Pancreas (tissue), 10 donors: ENCODE results near the gene TSPAN32. TPM values are rescaled to one million over a fixed set of nuclear protein-coding genes. Genes with fewer than 3 reads are reported as not detected.
A peak's percentile ranks its signal among the peaks of the same experiment; 100 is the strongest.

Experiments
- ATAC-seq, 4 donors: fragments of 200-7000 bp; cut with Tn5 transposase; one replicate each; pipeline versions ENCODE4 v1.8.0 to v1.9.1; 2020; ENCODE audit warnings: mild to moderate bottlenecking in 4 of 4, moderate library complexity in 4 of 4
- DNase-seq, 6 donors: peaks; one replicate each; pipeline ENCODE4 v3.0.0-alpha.2; 2020
- FAIRE-seq: peaks from 2 replicates; lab custom pipeline; 2012; peaks lifted over from hg19 to GRCh38; lab: Jason Lieb, UNC
- H3K27ac ChIP-seq, 4 donors: fragments of 200-600 bp; sonication (generic); 1 replicate in 3 of 4; 2 replicates in 1 of 4; pipeline versions ENCODE4 v1.5.0 to v1.8.0; 2020
- H3K27me3 ChIP-seq, 4 donors: fragments of 200-600 bp; one replicate each; pipeline ENCODE4 v1.8.0; 2021
- H3K36me3 ChIP-seq, 3 donors: fragments of 200-600 bp; sonication (generic) in 1 of 3; one replicate each; pipeline versions ENCODE4 v1.5.0 to v1.8.0; 2020 to 2021
- H3K4me1 ChIP-seq, 3 donors: fragments of 200-600 bp; one replicate each; pipeline ENCODE4 v1.8.0; 2021
- H3K4me3 ChIP-seq, 4 donors: fragments of 200-600 bp; sonication (generic) in 2 of 4; one replicate each; pipeline versions ENCODE4 v1.5.0 to v1.8.0; 2020 to 2021
- H3K9me3 ChIP-seq, 4 donors: fragments of 200-600 bp; one replicate each; pipeline ENCODE4 v1.8.0; 2021
- CTCF ChIP-seq, 4 donors: fragments of 200-600 bp; sonication (generic) in 3 of 4; IDR thresholded peaks; one replicate each; pipeline versions ENCODE4 v1.5.0 to v1.8.0; 2021; ENCODE audit warnings: antibody characterized with exemption in 4 of 4
- WGBS, 2 donors: extraction: QIAGEN DNeasy Blood & Tissue Kit; methylation state at CpG; one replicate each; pipeline ENCODE4 v1.1.7; 2013; 5-methylcytosine and 5-hydroxymethylcytosine counted together
- intact Hi-C, 3 donors: fragments of 100-400 bp; cut with DNase I; formaldehyde crosslinking; loops; one replicate each; pipeline versions ENCODE4 v1.11.1 to v1.14.2; 2022
- polyA plus RNA-seq, 2 donors: library from polyadenylated mRNA; stranded (reverse); fragments of 200-250 nt; gene quantifications; one replicate each; pipeline ENCODE4 v1.2.3, GENCODE V29; 2013
- total RNA-seq, 6 donors: library from RNA; stranded (reverse); fragmentation: NEBNext Ultra II Directional in 4 of 6; extraction: Animal tissue kit (Norgen Biotek cat#: 25700) in 4 of 6; gene quantifications; one replicate each; pipeline versions ENCODE4 v1.2.1 to v1.2.4, GENCODE V29; 2021 to 2023
- donor health status: healthy with polysubstance abuse.
- donor health status: DM: no; HTN: no; CAD: no; lungs with moderate emphysema.
- donor health status: DM: no; HTN: no; CAD: no.
- donor health status: control.
- donor health status: control.
- donor health status: Bipolar disorder and iron deficiency.
- donor health status: DM: yes; HTN: yes; CAD: no.
- donor health status: DM: no; HTN: no; CAD: no.
- donor health status: DM: no; HTN: no; CAD: no.
- donor health status: DM: yes; HTN: yes; CAD: no.

Gene TSPAN32
- total and polyA plus RNA-seq, 8 donors: 0.25 to 1.4 (median 0.49) TPM; not detected in 1

GRCh38 chr11:2342557-2342956, 40.7 kb downstream of the TSPAN32 start:
- Histone ChIP-seq H3K27me3 (no peaks in the 10 kb centered on the region), H3K36me3 (no peaks in the 10 kb centered on the region), H3K4me1 (no peaks in the 10 kb centered on the region), H3K4me3 (no peak overlapping the region), H3K27ac (no peak overlapping the region), H3K9me3 (no peaks in the 10 kb centered on the region)
- no peak for FAIRE-seq
- WGBS, 2 donors: 76 to 87% methylated on average over 3 of the region's 3 CpGs
- DNase-seq: no peak
- intact Hi-C loops: no loop called here
- no peak for TF ChIP-seq CTCF (IDR thresholded peaks at IDR 0.05)
- ATAC-seq: no peak

- H3K27me3 ChIP-seq: no peaks in the 10 kb centered on the region
- H3K4me1 ChIP-seq: no peaks in the 10 kb centered on the region
- H3K27ac ChIP-seq: no peak overlapping the region
- peak in 1 of 6 donors; percentile 16 for DNase-seq
- 61 to 69% methylated on average over 5 of the region's 5 CpGs for WGBS, 2 donors
- ATAC-seq: peak in 2 of 4 donors; percentile 55 to 66
- H3K4me3 ChIP-seq: no peak overlapping the region
- no peak for FAIRE-seq
- TF ChIP-seq CTCF (IDR thresholded peaks at IDR 0.05): no peak
- no peaks in the 10 kb centered on the region for H3K9me3 ChIP-seq
- intact Hi-C loops: no loop called here
- H3K36me3 ChIP-seq: no peaks in the 10 kb centered on the region
Observed at GRCh38 chr11:2342981-2343380, 41.2 kb downstream of the TSPAN32 start.

GRCh38 chr11:2343502-2343901, 41.7 kb downstream of the TSPAN32 start:
- intact Hi-C loops: no loop called here
- Histone ChIP-seq H3K4me3 (no peak overlapping the region), H3K27me3 (no peaks in the 10 kb centered on the region), H3K9me3 (no peaks in the 10 kb centered on the region), H3K4me1 (no peaks in the 10 kb centered on the region), H3K27ac (no peak overlapping the region), H3K36me3 (no peaks in the 10 kb centered on the region)
- DNase-seq (no peak), FAIRE-seq (no peak), ATAC-seq (no peak)
- TF ChIP-seq CTCF (IDR thresholded peaks at IDR 0.05): no peak
- 79 to 82% methylated on average over 4 of the region's 4 CpGs for WGBS, 2 donors

- Histone ChIP-seq H3K4me1 (no peaks in the 10 kb centered on the region), H3K4me3 (no peak overlapping the region), H3K9me3 (no peaks in the 10 kb centered on the region), H3K36me3 (no peaks in the 10 kb centered on the region), H3K27me3 (no peaks in the 10 kb centered on the region), H3K27ac (no peak overlapping the region)
- WGBS, 2 donors: 80 to 82% methylated on average over 2 of the region's 2 CpGs
- TF ChIP-seq CTCF (IDR thresholded peaks at IDR 0.05): no peak
- intact Hi-C loops: no loop called here
- ATAC-seq (no peak), DNase-seq (no peak), FAIRE-seq (no peak)
Observed at GRCh38 chr11:2345050-2345449, 43.2 kb downstream of the TSPAN32 start.

- H3K4me1 ChIP-seq: no peaks in the 10 kb centered on the region
- WGBS, 2 donors: 82 to 93% methylated on average over 4 of the region's 4 CpGs
- TF ChIP-seq CTCF (IDR thresholded peaks at IDR 0.05): no peak
- FAIRE-seq (no peak), DNase-seq (no peak), ATAC-seq (no peak)
- no peaks in the 10 kb centered on the region for H3K9me3 ChIP-seq
- no peak overlapping the region for H3K27ac ChIP-seq
- no peaks in the 10 kb centered on the region for H3K27me3 ChIP-seq
- intact Hi-C loops: no loop called here
- no peaks in the 10 kb centered on the region for H3K36me3 ChIP-seq
- no peak overlapping the region for H3K4me3 ChIP-seq
Observed at GRCh38 chr11:2346014-2346413, 44.2 kb downstream of the TSPAN32 start.
